Bronchial epithelial cell (primary cell): ENCODE measurements around the gene AACS. TPM values are rescaled to one million over a fixed set of nuclear protein-coding genes. Genes with fewer than 3 reads are reported as not detected.
"Not testable (repeated sequence)": the region's sequence is repeated elsewhere in the genome, so short reads cannot be mapped to it uniquely, and the experiment has no call there.

Source experiments
- DNase-seq: peaks from one replicate; pipeline ENCODE4 v3.0.0-alpha.2; 2010; ENCODE audit warnings: low read depth
- FAIRE-seq: peaks from 2 replicates; lab custom pipeline; 2011; peaks lifted over from hg19 to GRCh38; lab: Jason Lieb, UNC
- H3K27me3 ChIP-seq: 2 replicates; pipeline ENCODE4 v1.5.1; 2011; ENCODE audit warnings: low read length; ENCODE audit not compliant: control insufficient read depth, insufficient read depth
- H3K36me3 ChIP-seq: 2 replicates; pipeline ENCODE4 v1.5.1; 2011; ENCODE audit warnings: low read length; ENCODE audit not compliant: control insufficient read depth, insufficient read depth
- H3K4me3 ChIP-seq: 2 replicates; pipeline ENCODE4 v1.5.1; 2011; ENCODE audit warnings: mild to moderate bottlenecking, low read depth, low read length, control low read depth
- CTCF ChIP-seq: IDR thresholded peaks from 2 replicates; pipeline ENCODE4 v1.5.1; 2011; ENCODE audit warnings: mild to moderate bottlenecking, moderate library complexity, low read length, control low read depth, inconsistent platforms; ENCODE audit not compliant: insufficient read depth, severe bottlenecking
- total RNA-seq: library from RNA; depleted of rRNA; stranded (reverse); fragments of >200 nt; gene quantifications from 2 replicates; pipeline ENCODE4 v1.2.1, GENCODE V29; 2014

The AACS gene
- total RNA-seq, 1 donor from 2014 or later: 30.5 TPM

GRCh38 chr12:125137766-125138344 lies 72.6 kb downstream of the AACS start:
- Histone ChIP-seq H3K27me3 (no peaks in the 10 kb centered on the region), H3K36me3 (peaks cover 20% of the 10 kb centered on the region), H3K4me3 (no peak overlapping the region)
- DNase-seq: no peak
- no peak for TF ChIP-seq CTCF
- FAIRE-seq: no peak

GRCh38 chr12:125140279-125141209 lies 75.3 kb downstream of the AACS start:
- H3K4me3 ChIP-seq: no peak overlapping the region
- FAIRE-seq: no peak

GRCh38 chr12:125141210-125141573 lies 76.0 kb downstream of the AACS start:
- H3K4me3 ChIP-seq, FAIRE-seq, H3K27me3 ChIP-seq, H3K36me3 ChIP-seq, DNase-seq: not testable (repeated sequence)

More at GRCh38 chr12:125140279-125141209, 75.3 kb downstream of the AACS start:
- no peaks in the 10 kb centered on the region for H3K27me3 ChIP-seq
- peak; percentile 92 for DNase-seq
- no peak for TF ChIP-seq CTCF
- H3K36me3 ChIP-seq: peaks cover 6% of the 10 kb centered on the region

GRCh38 chr12:125142601-125143000 lies 77.4 kb downstream of the AACS start:
- FAIRE-seq: peak; percentile 60
- Histone ChIP-seq H3K36me3 (peaks cover under 1% of the 10 kb centered on the region), H3K27me3 (no peaks in the 10 kb centered on the region), H3K4me3 (no peak overlapping the region)
- no peak for TF ChIP-seq CTCF
- no peak for DNase-seq

GRCh38 chr12:125143491-125143890 lies 78.3 kb downstream of the AACS start:
- Histone ChIP-seq H3K27me3 (no peaks in the 10 kb centered on the region), H3K36me3 (no peaks in the 10 kb centered on the region), H3K4me3 (no peak overlapping the region)
- FAIRE-seq (no peak), DNase-seq (no peak)
- TF ChIP-seq CTCF: no peak

- Histone ChIP-seq H3K36me3 (no peaks in the 10 kb centered on the region), H3K27me3 (no peaks in the 10 kb centered on the region), H3K4me3 (no peak overlapping the region)
- no peak for TF ChIP-seq CTCF
- peak; percentile 62 for FAIRE-seq
- DNase-seq: no peak
Measured at GRCh38 chr12:125145196-125145595, 80.0 kb downstream of the AACS start.
